ENCODE measurements around the gene SKI. TPM values are rescaled to one million over a fixed set of nuclear protein-coding genes. Genes with fewer than 3 reads are reported as not detected.

Gene SKI
- total and polyA plus RNA-seq, 2 donors (not counting 1 experiment from before 2014, with no cell fraction given) = 14.9 to 74.9 TPM

DNA sequence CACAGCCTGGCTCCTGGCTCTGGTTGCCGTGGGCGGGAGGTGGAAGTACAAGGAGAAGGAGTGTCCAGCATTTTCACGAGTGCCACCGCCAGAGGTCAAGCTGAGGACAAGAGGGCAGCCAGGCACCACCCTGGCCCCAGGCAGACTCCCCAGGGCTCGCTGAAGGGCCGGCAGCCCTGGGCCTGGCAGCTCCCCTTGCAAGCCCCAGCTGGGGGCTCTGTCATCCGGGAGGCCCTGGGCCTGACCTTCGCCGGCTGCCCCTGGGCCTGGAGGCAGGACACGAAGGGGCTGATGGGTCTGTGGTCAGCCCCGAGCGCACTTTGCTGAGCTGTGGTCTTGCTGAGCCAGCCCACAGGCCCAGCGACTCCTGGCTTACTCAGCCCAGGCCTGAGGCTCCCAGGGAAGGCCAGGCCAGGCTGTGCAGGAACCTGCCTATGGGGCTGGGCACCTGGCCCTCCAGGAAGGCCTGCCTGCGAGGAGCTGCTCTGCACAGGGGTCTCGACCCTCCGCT, 88.4 kb downstream of the SKI start:
- Histone ChIP-seq H3K4me3 (ENCODE audit: control extremely low read depth in 1 of 5, extremely low read depth in 1 of 5, insufficient read depth in 1 of 5, low read depth in 2 of 5, low read length in 4 of 5) (no peak overlapping the region), H3K9me3 (ENCODE audit: control extremely low read depth in 1 of 3, control insufficient read depth in 2 of 3, insufficient read depth in 1 of 3, low read length in 2 of 3) (no peaks in the 10 kb centered on the region), H3K27ac (ENCODE audit: low read length in 2 of 2) (no peak overlapping the region), H3K27me3 (replicated peaks in 1 of 4; ENCODE audit: control extremely low read depth in 1 of 4, control insufficient read depth in 3 of 4, insufficient read depth in 4 of 4, low read length in 3 of 4) (peaks cover 0 to 11% (median 0%) of the 10 kb centered on the region in 4 experiments), H3K4me1 (ENCODE audit: control insufficient read depth in 2 of 2, insufficient read depth in 2 of 2, low read length in 2 of 2) (peaks cover 39 to 46% of the 10 kb centered on the region in 2 donors), H2AFZ (ENCODE audit: insufficient read depth, low read depth, low read length, poor library complexity, severe bottlenecking) (no peak overlapping the region), H3K4me2 (replicated peaks; ENCODE audit: low read depth, low read length, poor library complexity, severe bottlenecking) (peak overlapping the region; percentile 98), H4K20me1 (ENCODE audit: control insufficient read depth, insufficient read depth, low read length, poor library complexity, severe bottlenecking) (no peaks in the 10 kb centered on the region), H3K9ac (ENCODE audit: low read length) (no peak overlapping the region), H3K79me2 (ENCODE audit: control insufficient read depth, insufficient read depth, low read length) (no peaks in the 10 kb centered on the region), H3K36me3 (replicated peaks in 1 of 2; ENCODE audit: control extremely low read depth in 1 of 2, control insufficient read depth in 1 of 2, extremely low read depth in 1 of 2, insufficient read depth in 2 of 2, low read length in 1 of 2) (no peaks in the 10 kb centered on the region)
- 92% methylated on average over 16 of the region's 16 CpGs for WGBS (ENCODE audit: insufficient coverage)
- Mint-ChIP-seq H3K9me3 (ENCODE audit: insufficient read depth) (no peaks in the 10 kb centered on the region), H3K27ac (peak overlapping the region; percentile 37), H3K4me3 (no peak overlapping the region), H3K27me3 (no peaks in the 10 kb centered on the region), H3K4me1 (peaks cover 28% of the 10 kb centered on the region)
- ATAC-seq (ENCODE audit: low read depth) (no peak), DNase-seq (peak; percentile 24)
- ChIA-PET POLR2A (interaction anchor here (1.4 kb wide), 1 partner anchor 87 kb away, joined by 4 read pairs; no protein-coding TSS in a partner anchor), CTCF (interaction anchor here (1.5 to 4.5 kb wide), 6 partner anchors 13 to 121 kb away, joined by 4 to 27 read pairs (median 19); partner anchors contain the start of gene FAAP20)
- no peak for TF ChIP-seq EZH2 (IDR thresholded peaks at IDR 0.05; ENCODE audit: borderline replicate concordance, insufficient read depth, low read depth, low read length, poor library complexity, severe bottlenecking)
- TF ChIP-seq CTCF (IDR thresholded peaks at IDR 0.05) = no peak
- intact Hi-C loops (cut with micrococcal nuclease) = no loop called here

Data from B cell (primary cell).